GM18517 (cell line): Measurements from ENCODE around the gene TOM1L2.

ENCODE experiments used
- ATAC-seq: cut with Tn5 transposase; IDR thresholded peaks from one replicate; pipeline ENCODE4 v1.9.1; 2021; ENCODE audit warnings: mild to moderate bottlenecking, moderate library complexity; ENCODE audit not compliant: unreplicated experiment

Gene TOM1L2

GRCh38 chr17:17877529-17878358 is 94.5 kb downstream of the TOM1L2 start:
- ATAC-seq: no peak

GRCh38 chr17:17876959-17877528 is 95.2 kb downstream of the TOM1L2 start:
- no peak for ATAC-seq

GRCh38 chr17:17874478-17874877 is 97.7 kb downstream of the TOM1L2 start:
- ATAC-seq: no peak

- no peak for ATAC-seq
These were observed 98.7 kb downstream of the TOM1L2 start for GRCh38 chr17:17873450-17873991.

- ATAC-seq: no peak
These were observed 99.5 kb downstream of the TOM1L2 start for GRCh38 chr17:17872547-17873345.

GRCh38 chr17:17871913-17872312 is 100.3 kb downstream of the TOM1L2 start:
- no peak for ATAC-seq

GRCh38 chr17:17870247-17870646 is 102.0 kb downstream of the TOM1L2 start:
- ATAC-seq: no peak

GRCh38 chr17:17868641-17869522 is 103.3 kb downstream of the TOM1L2 start:
- no peak for ATAC-seq

GRCh38 chr17:17866897-17867296 is 105.3 kb downstream of the TOM1L2 start:
- ATAC-seq: no peak

GRCh38 chr17:17866425-17866824 is 105.8 kb downstream of the TOM1L2 start:
- ATAC-seq: no peak

- no peak for ATAC-seq
These were observed 107.2 kb downstream of the TOM1L2 start for GRCh38 chr17:17865035-17865434.

GRCh38 chr17:17860766-17861107 is 111.5 kb downstream of the TOM1L2 start:
- ATAC-seq: no peak

- no peak for ATAC-seq
These were observed 112.1 kb downstream of the TOM1L2 start for GRCh38 chr17:17859909-17860765.

- no peak for ATAC-seq
These were observed 114.7 kb downstream of the TOM1L2 start for GRCh38 chr17:17857496-17857895.

GRCh38 chr17:17856386-17856785 is 115.8 kb downstream of the TOM1L2 start:
- no peak for ATAC-seq

GRCh38 chr17:17855976-17856375 is 116.2 kb downstream of the TOM1L2 start:
- ATAC-seq: no peak

- no peak for ATAC-seq
These were observed 118.3 kb downstream of the TOM1L2 start for GRCh38 chr17:17853811-17854447.

- ATAC-seq: no peak
These were observed 119.3 kb downstream of the TOM1L2 start for GRCh38 chr17:17852930-17853329.
